H1 (cell line): Measurements from ENCODE around the gene UBE3B.

Source experiments
- CTCF ChIP-seq, 3 experiments: IDR thresholded peaks; 1 replicate in 2 of 3; 2 replicates in 1 of 3; pipeline versions ENCODE4 v1.5.1 to v1.6.1; 2011; ENCODE audit warnings: low read length in 3 of 3, mild to moderate bottlenecking in 3 of 3, inconsistent platforms in 2 of 3, low read depth in 1 of 3, moderate library complexity in 1 of 3; ENCODE audit not compliant: insufficient read depth in 1 of 3; ENCODE audit errors: control extremely low read depth in 1 of 3
- GABPA ChIP-seq: IDR thresholded peaks from 2 replicates; pipeline ENCODE4 v1.6.1; 2011; ENCODE audit warnings: mild to moderate bottlenecking, low read length, moderate library complexity, borderline replicate concordance; ENCODE audit not compliant: insufficient read depth
- MAX ChIP-seq: IDR thresholded peaks from 2 replicates; pipeline ENCODE4 v1.6.1; 2012; ENCODE audit warnings: inconsistent platforms
- POLR2A ChIP-seq, 2 experiments: IDR thresholded peaks; 1 replicate in 1 of 2; 2 replicates in 1 of 2; pipeline ENCODE4 v1.6.1; 2011; ENCODE audit warnings: low read depth in 2 of 2, low read length in 2 of 2, mild to moderate bottlenecking in 2 of 2; ENCODE audit errors: control extremely low read depth in 1 of 2

- TF ChIP-seq CTCF (IDR thresholded peaks at IDR 0.05; ENCODE audit: control extremely low read depth in 1 of 3, insufficient read depth in 1 of 3, low read depth in 1 of 3, low read length in 3 of 3) (no peak), GABPA (no peak), POLR2A (IDR thresholded peaks at IDR 0.05; ENCODE audit: control extremely low read depth in 1 of 2, low read depth in 2 of 2, low read length in 2 of 2) (no peak), MAX (no peak)
Measured at GRCh38 chr12:109503611-109504010, 26.2 kb downstream of the UBE3B start.
